Measurements from ENCODE around the gene RBM28. TPM values are rescaled to one million over a fixed set of nuclear protein-coding genes. Genes with fewer than 3 reads are reported as not detected.

Gene RBM28
- polyA plus RNA-seq, 1 donor from 2014 or later, result 18.9 TPM

GRCh38 chr7:128251337-128251736 is 92.4 kb downstream of the RBM28 start:
- no peaks in the 10 kb centered on the region for H3K27me3 ChIP-seq (ENCODE audit: insufficient read depth, low read depth, low read length)
- TF ChIP-seq EP300 (conservative IDR thresholded peaks at IDR 0.05; ENCODE audit: poor library complexity, severe bottlenecking) (no peak), CTCF (IDR thresholded peaks at IDR 0.05; ENCODE audit: poor library complexity, severe bottlenecking) (no peak), EZH2 (IDR thresholded peaks at IDR 0.05; ENCODE audit: borderline replicate concordance, insufficient read depth, low read length, poor library complexity, severe bottlenecking) (no peak), POLR2AphosphoS5 (IDR thresholded peaks at IDR 0.05) (no peak), SMC3 (conservative IDR thresholded peaks at IDR 0.05; ENCODE audit: poor library complexity) (no peak), MXI1 (conservative IDR thresholded peaks at IDR 0.05; ENCODE audit: poor library complexity, severe bottlenecking) (no peak), RAD21 (conservative IDR thresholded peaks at IDR 0.05) (no peak), REST (IDR thresholded peaks at IDR 0.05; ENCODE audit: borderline replicate concordance) (no peak), TAF1 (IDR thresholded peaks at IDR 0.05; ENCODE audit: low read depth) (no peak)
- H2AFZ ChIP-seq (ENCODE audit: low read depth, low read length), result no peak overlapping the region
- H3K9ac ChIP-seq (ENCODE audit: low read length), result no peak overlapping the region
- no peak overlapping the region for H3K4me2 ChIP-seq (ENCODE audit: low read length)
- no peaks in the 10 kb centered on the region for H3K36me3 ChIP-seq (ENCODE audit: insufficient read depth, low read length)
- H3K27ac ChIP-seq (ENCODE audit: low read length), result no peak overlapping the region
- no peak overlapping the region for H3K4me3 ChIP-seq (ENCODE audit: low read length)
- H3K9me2 ChIP-seq (ENCODE audit: insufficient read depth, low read length), result no peaks in the 10 kb centered on the region
- H4K20me1 ChIP-seq (ENCODE audit: insufficient read depth), result no peaks in the 10 kb centered on the region
- no peaks in the 10 kb centered on the region for H3F3A ChIP-seq (ENCODE audit: insufficient read depth, low read length, poor library complexity, severe bottlenecking)
- H3K79me2 ChIP-seq (replicated peaks; ENCODE audit: insufficient read depth, low read length), result no peaks in the 10 kb centered on the region
- H3K9me3 ChIP-seq (ENCODE audit: low read length), result no peaks in the 10 kb centered on the region

Small RNAs within 50 kb of the gene (small RNA-seq; reads per million reads assigned to genes)
- gene RNU7-27P, result 0 reads per million in 3 experiments

Other genes starting within 250 kb of the RBM28 start
- gene LEP, start 102.6 kb downstream of the RBM28 start, polyA plus RNA-seq, result not detected in 2 replicates
- gene PRRT4, start 17.8 kb upstream of the RBM28 start, polyA plus RNA-seq, result 32.5 and 34.4 TPM in 2 replicates
- 49.5 and 49.7 TPM in 2 replicates for gene IMPDH1, start 66.1 kb upstream of the RBM28 start, polyA plus RNA-seq
- gene HILPDA, start 112.0 kb upstream of the RBM28 start, polyA plus RNA-seq, result 16.6 and 26.0 TPM in 2 replicates
- 43.0 and 45.5 TPM in 2 replicates for gene METTL2B, start 132.8 kb upstream of the RBM28 start, polyA plus RNA-seq

Measured in neural cell (in vitro differentiated cells).